ENCODE measurements around the gene UBE2V1.
"Not testable (repeated sequence)": the region's sequence is repeated elsewhere in the genome, so short reads cannot be mapped to it uniquely, and the experiment has no call there.

The UBE2V1 gene

GRCh38 chr20:50067461-50067860, 45.5 kb downstream of the UBE2V1 start:
- Histone ChIP-seq H3K4me1 (ENCODE audit: low read length) (peaks cover 7% of the 10 kb centered on the region), H3K9me3 (ENCODE audit: insufficient read depth, low read length) (no peaks in the 10 kb centered on the region), H3K79me2 (ENCODE audit: low read length) (no peaks in the 10 kb centered on the region), H3K4me3 (ENCODE audit: low read length) (no peak overlapping the region), H3K9ac (ENCODE audit: low read length) (no peak overlapping the region), H2AFZ (ENCODE audit: low read depth, low read length) (no peak overlapping the region), H3K27ac (ENCODE audit: low read length) (no peak overlapping the region), H3K27me3 (ENCODE audit: low read depth, low read length) (no peaks in the 10 kb centered on the region), H3K36me3 (replicated peaks; ENCODE audit: low read depth, low read length) (no peaks in the 10 kb centered on the region), H3K4me2 (ENCODE audit: low read length) (no peak overlapping the region), H4K20me1 (ENCODE audit: insufficient read depth, low read length) (no peaks in the 10 kb centered on the region)
- TF ChIP-seq EZH2phosphoT487 (IDR thresholded peaks at IDR 0.05; ENCODE audit: low read depth): no peak
- TF ChIP-seq CTCF (IDR thresholded peaks at IDR 0.05; ENCODE audit: low read depth, low read length): no peak

GRCh38 chr20:50067018-50067417, 45.9 kb downstream of the UBE2V1 start:
- H3K36me3 ChIP-seq (replicated peaks; ENCODE audit: low read depth, low read length): no peaks in the 10 kb centered on the region
- TF ChIP-seq CTCF (IDR thresholded peaks at IDR 0.05; ENCODE audit: low read depth, low read length): no peak
- no peak for TF ChIP-seq EZH2phosphoT487 (IDR thresholded peaks at IDR 0.05; ENCODE audit: low read depth)
- H3K27ac ChIP-seq (ENCODE audit: low read length): no peak overlapping the region
- H3K4me1 ChIP-seq (ENCODE audit: low read length): peaks cover 7% of the 10 kb centered on the region
- H2AFZ ChIP-seq (ENCODE audit: low read depth, low read length): no peak overlapping the region
- no peaks in the 10 kb centered on the region for H4K20me1 ChIP-seq (ENCODE audit: insufficient read depth, low read length)
- H3K9me3 ChIP-seq (ENCODE audit: insufficient read depth, low read length): no peaks in the 10 kb centered on the region
- no peak overlapping the region for H3K4me2 ChIP-seq (ENCODE audit: low read length)
- H3K79me2 ChIP-seq (ENCODE audit: low read length): no peaks in the 10 kb centered on the region
- H3K27me3 ChIP-seq (ENCODE audit: low read depth, low read length): no peaks in the 10 kb centered on the region
- H3K9ac ChIP-seq (ENCODE audit: low read length): no peak overlapping the region
- no peak overlapping the region for H3K4me3 ChIP-seq (ENCODE audit: low read length)

GRCh38 chr20:50066161-50066834, 46.7 kb downstream of the UBE2V1 start:
- Histone ChIP-seq H3K4me2 (ENCODE audit: low read length) (no peak overlapping the region), H3K79me2 (ENCODE audit: low read length) (no peaks in the 10 kb centered on the region), H3K27ac (ENCODE audit: low read length) (no peak overlapping the region), H3K4me3 (ENCODE audit: low read length) (no peak overlapping the region), H3K9me3 (ENCODE audit: insufficient read depth, low read length) (no peaks in the 10 kb centered on the region), H3K9ac (ENCODE audit: low read length) (no peak overlapping the region), H2AFZ (ENCODE audit: low read depth, low read length) (no peak overlapping the region), H3K36me3 (replicated peaks; ENCODE audit: low read depth, low read length) (no peaks in the 10 kb centered on the region), H3K27me3 (ENCODE audit: low read depth, low read length) (no peaks in the 10 kb centered on the region), H3K4me1 (ENCODE audit: low read length) (peaks cover 3% of the 10 kb centered on the region; the same call in 1 of the 2 replicates), H4K20me1 (ENCODE audit: insufficient read depth, low read length) (no peaks in the 10 kb centered on the region)
- no peak for TF ChIP-seq EZH2phosphoT487 (IDR thresholded peaks at IDR 0.05; ENCODE audit: low read depth)
- no peak for TF ChIP-seq CTCF (IDR thresholded peaks at IDR 0.05; ENCODE audit: low read depth, low read length)

- Histone ChIP-seq H3K4me2 (ENCODE audit: low read length) (no peak overlapping the region), H3K9me3 (ENCODE audit: insufficient read depth, low read length) (no peaks in the 10 kb centered on the region), H3K27ac (ENCODE audit: low read length) (no peak overlapping the region), H3K79me2 (ENCODE audit: low read length) (no peaks in the 10 kb centered on the region), H3K4me3 (ENCODE audit: low read length) (no peak overlapping the region), H4K20me1 (ENCODE audit: insufficient read depth, low read length) (no peaks in the 10 kb centered on the region), H3K9ac (ENCODE audit: low read length) (no peak overlapping the region), H3K27me3 (ENCODE audit: low read depth, low read length) (no peaks in the 10 kb centered on the region), H3K4me1 (ENCODE audit: low read length) (no peaks in the 10 kb centered on the region), H3K36me3 (replicated peaks; ENCODE audit: low read depth, low read length) (no peaks in the 10 kb centered on the region), H2AFZ (ENCODE audit: low read depth, low read length) (no peak overlapping the region)
- no peak for TF ChIP-seq CTCF (IDR thresholded peaks at IDR 0.05; ENCODE audit: low read depth, low read length)
- TF ChIP-seq EZH2phosphoT487 (IDR thresholded peaks at IDR 0.05; ENCODE audit: low read depth): no peak
Observed at GRCh38 chr20:50065325-50065615, 47.7 kb downstream of the UBE2V1 start.

- not testable (repeated sequence) for H3K27me3 ChIP-seq (ENCODE audit: low read depth, low read length); H4K20me1 ChIP-seq (ENCODE audit: insufficient read depth, low read length); H3K27ac ChIP-seq (ENCODE audit: low read length); H3K79me2 ChIP-seq (ENCODE audit: low read length); H3K4me3 ChIP-seq (ENCODE audit: low read length); H3K9me3 ChIP-seq (ENCODE audit: insufficient read depth, low read length); H3K4me2 ChIP-seq (ENCODE audit: low read length); H3K36me3 ChIP-seq (replicated peaks; ENCODE audit: low read depth, low read length); H2AFZ ChIP-seq (ENCODE audit: low read depth, low read length); H3K9ac ChIP-seq (ENCODE audit: low read length); H3K4me1 ChIP-seq (ENCODE audit: low read length)
Observed at GRCh38 chr20:50063763-50064162, 49.2 kb downstream of the UBE2V1 start.
